GM04503 (cell line): ENCODE data around the gene RABL6.
"Not testable (repeated sequence)": the region's sequence is repeated elsewhere in the genome, so short reads cannot be mapped to it uniquely, and the experiment has no call there.

Experiments
- DNase-seq: peaks from one replicate; pipeline ENCODE4 v3.0.0-alpha.2; 2012; ENCODE audit warnings: low read depth

RABL6 gene

GRCh38 chr9:136835932-136836904 is 28.5 kb downstream of the RABL6 start:
- DNase-seq: no peak

- no peak for DNase-seq
Measured at GRCh38 chr9:136837146-136837855, 29.6 kb downstream of the RABL6 start.

GRCh38 chr9:136837856-136838277 is 30.1 kb downstream of the RABL6 start:
- DNase-seq: not testable (repeated sequence)

GRCh38 chr9:136838314-136839228 is 30.8 kb downstream of the RABL6 start:
- no peak for DNase-seq

GRCh38 chr9:136839229-136840139 is 31.7 kb downstream of the RABL6 start:
- no peak for DNase-seq

GRCh38 chr9:136840140-136840876 is 32.6 kb downstream of the RABL6 start:
- DNase-seq: no peak

- DNase-seq: no peak
Measured at GRCh38 chr9:136840877-136841645, 33.3 kb downstream of the RABL6 start.

GRCh38 chr9:136841646-136842379 is 34.1 kb downstream of the RABL6 start:
- DNase-seq: not testable (repeated sequence)

GRCh38 chr9:136842380-136842948 is 34.7 kb downstream of the RABL6 start, which contains the start of gene AJM1:
Gene AJM1, plus strand, starts transcription at chr9:136842478. Its CDS starts 1,937 bp downstream, at chr9:136844415.
- DNase-seq: not testable (repeated sequence)

GRCh38 chr9:136843159-136843800 is 35.5 kb downstream of the RABL6 start:
- not testable (repeated sequence) for DNase-seq

GRCh38 chr9:136843801-136844740 is 36.3 kb downstream of the RABL6 start:
- DNase-seq: not testable (repeated sequence)

GRCh38 chr9:136844761-136845464 is 37.2 kb downstream of the RABL6 start:
- no peak for DNase-seq

GRCh38 chr9:136845465-136846260 is 37.9 kb downstream of the RABL6 start:
- no peak for DNase-seq

- no peak for DNase-seq
Measured at GRCh38 chr9:136846376-136847087, 38.8 kb downstream of the RABL6 start.
